IPS-11a (cell line): ENCODE measurements around the gene ADNP2.

ENCODE experiments used
- H3K4me3 ChIP-seq: one replicate; pipeline ENCODE4 v1.5.1; 2013; ENCODE audit warnings: low read depth, low read length, control low read depth

The ADNP2 gene

GRCh38 chr18:80106482-80107051 is 2.5 kb upstream of the ADNP2 start:
- H3K4me3 ChIP-seq = no peak overlapping the region

DNA sequence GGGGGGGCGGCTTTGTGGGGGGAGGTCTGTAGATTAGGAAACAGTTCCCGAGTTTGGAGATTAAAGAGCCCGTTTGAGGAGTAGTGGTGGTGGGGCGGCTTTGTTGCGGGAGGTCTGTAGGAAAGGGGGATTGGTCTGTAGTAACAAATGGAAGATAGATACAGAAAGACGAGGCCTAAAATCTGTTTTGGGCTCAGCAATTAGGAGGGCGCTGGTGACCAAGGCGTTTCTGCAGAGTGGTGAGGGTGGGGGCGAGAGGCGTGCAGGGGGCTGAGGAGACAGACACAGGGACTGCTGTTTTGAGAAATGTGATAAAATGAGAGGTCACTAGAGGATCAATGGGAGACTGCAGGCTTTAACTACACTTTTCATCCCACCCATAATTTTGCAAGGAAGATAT is 1.6 kb upstream of the ADNP2 start:
- H3K4me3 ChIP-seq = no peak overlapping the region

DNA sequence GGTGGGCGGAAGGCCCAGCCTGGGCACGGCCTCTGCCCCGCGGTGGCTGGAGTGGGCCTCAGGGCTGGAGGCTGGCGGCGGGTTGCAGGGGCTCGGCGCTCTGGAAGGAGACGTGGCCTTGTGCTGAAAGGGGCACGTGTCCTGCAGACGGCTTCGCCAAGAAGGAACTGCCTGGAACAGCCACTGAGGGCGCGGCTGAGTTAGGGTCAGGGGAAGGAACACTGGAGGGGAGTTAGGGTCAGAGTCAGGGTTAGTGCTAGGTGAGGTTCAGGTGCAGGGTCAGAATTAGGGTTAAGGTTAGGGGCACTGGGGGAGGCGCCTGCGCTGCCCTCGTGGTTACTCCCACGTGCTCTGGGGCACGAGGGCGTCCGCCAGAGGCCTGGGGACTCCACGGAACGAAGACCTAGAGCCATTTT is 933 bp upstream of the ADNP2 start:
- no peak overlapping the region for H3K4me3 ChIP-seq

DNA sequence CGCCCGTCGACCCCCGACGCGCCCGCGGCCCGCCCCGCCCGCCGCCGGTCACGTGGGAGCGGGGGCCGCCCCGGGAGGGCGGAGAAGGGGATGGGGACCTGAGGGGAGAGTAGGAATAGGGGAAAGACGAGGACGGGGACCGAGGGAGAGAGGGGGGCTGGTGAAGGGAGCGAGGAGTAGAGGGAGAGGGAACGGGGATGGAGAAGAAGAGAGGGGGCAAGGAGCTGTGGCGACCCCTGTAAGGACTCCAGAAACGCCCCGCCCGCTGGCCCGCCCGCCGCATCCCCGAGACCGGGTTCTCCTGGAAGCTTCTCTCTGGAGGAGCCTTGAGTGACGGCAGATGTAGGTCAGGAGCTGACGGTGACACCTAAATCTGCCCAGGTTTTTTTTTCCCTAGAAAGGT is 615 bp downstream of the ADNP2 start:
- peak overlapping the region; percentile 68 for H3K4me3 ChIP-seq

DNA sequence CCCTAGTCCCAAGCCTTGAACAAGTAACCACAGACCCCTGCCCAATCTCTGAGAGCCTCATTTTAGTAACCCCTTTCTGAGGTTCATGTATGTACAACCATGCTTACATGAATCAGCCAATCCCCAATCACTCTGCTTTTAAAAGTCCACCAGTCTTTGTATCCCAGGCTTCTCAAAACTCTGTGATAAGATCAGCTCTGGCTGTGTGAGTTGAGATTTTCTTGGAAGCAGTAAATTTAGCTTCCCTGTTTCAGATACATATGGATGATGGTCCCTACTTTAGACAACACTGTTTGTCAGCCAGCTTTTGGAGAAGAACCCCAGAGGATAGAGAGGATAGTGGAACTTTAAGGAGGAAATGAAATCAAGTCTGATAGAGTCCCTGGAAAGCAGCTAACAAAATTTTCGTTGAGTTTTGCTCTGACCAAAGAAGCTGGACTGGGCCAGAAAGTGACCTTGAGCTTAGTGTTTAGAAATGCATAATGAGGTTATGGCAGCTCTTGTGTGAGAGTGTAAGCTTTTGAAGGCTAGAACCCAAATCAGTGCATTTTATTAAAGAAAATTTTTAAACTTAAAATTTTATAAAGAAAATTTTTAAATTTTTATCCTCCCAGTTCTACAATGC is 3.7 kb downstream of the ADNP2 start:
- no peak overlapping the region for H3K4me3 ChIP-seq

- H3K4me3 ChIP-seq = no peak overlapping the region
Observed at GRCh38 chr18:80115035-80115434, 6.0 kb downstream of the ADNP2 start.

GRCh38 chr18:80119111-80119510 is 10.0 kb downstream of the ADNP2 start:
- H3K4me3 ChIP-seq = no peak overlapping the region

- no peak overlapping the region for H3K4me3 ChIP-seq
Observed at GRCh38 chr18:80120932-80121331, 11.9 kb downstream of the ADNP2 start.

DNA sequence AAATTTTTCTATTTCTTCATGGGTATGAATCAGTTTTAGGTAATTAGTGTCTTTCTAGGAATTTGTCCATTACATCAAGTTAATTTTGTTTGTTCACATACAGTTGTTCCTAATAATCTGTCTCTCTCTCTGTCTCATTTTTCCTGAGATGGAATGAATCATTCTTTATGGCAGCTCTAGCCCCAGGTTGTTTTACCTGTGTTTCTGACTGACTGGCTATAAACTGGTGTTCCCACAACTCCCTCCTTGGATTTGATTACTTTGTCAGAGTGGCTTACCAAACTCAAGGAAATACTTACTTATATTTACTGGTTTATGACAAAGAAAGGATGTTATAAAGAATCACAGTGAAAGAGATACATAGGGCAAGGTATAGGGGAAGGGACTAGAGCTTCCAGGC is 15.1 kb downstream of the ADNP2 start:
- H3K4me3 ChIP-seq = no peak overlapping the region

- H3K4me3 ChIP-seq = no peak overlapping the region
Observed at GRCh38 chr18:80126797-80127196, 17.7 kb downstream of the ADNP2 start.

GRCh38 chr18:80127635-80128034 is 18.6 kb downstream of the ADNP2 start:
- no peak overlapping the region for H3K4me3 ChIP-seq

DNA sequence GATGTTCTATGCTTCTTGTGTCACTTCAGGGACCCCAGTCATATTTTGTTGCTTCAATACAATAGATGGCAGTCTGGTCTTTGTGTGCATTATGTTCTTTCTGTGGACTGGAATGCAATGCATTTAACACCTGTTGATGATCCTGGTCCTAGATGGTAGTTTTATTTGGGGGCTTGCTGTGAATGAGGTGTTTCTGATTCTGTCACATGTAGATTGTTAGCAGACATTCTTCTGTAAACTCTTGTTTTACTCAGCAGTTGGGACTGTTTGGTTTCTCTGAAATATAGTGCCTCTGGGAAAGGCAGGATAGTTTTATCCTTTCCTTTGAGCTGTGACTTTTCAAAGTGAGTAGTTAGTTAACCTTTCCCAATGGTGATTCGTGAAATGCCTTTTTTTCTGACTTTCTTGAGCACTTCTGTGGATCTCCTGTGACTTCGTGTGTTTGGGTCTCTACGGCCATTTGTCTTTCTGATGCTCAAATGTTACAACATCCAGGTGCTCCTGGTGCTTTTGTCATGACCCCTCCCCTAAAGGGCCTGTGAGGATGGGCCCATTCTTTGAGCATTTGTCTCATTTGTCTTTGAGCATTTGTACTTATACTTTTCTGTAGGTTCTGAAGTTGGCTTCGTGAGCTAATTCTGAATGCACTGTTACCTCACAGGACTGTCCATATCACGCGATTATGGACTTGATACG is 20.8 kb downstream of the ADNP2 start:
- no peak overlapping the region for H3K4me3 ChIP-seq

- H3K4me3 ChIP-seq = no peak overlapping the region
Observed at GRCh38 chr18:80130555-80130954, 21.5 kb downstream of the ADNP2 start.

DNA sequence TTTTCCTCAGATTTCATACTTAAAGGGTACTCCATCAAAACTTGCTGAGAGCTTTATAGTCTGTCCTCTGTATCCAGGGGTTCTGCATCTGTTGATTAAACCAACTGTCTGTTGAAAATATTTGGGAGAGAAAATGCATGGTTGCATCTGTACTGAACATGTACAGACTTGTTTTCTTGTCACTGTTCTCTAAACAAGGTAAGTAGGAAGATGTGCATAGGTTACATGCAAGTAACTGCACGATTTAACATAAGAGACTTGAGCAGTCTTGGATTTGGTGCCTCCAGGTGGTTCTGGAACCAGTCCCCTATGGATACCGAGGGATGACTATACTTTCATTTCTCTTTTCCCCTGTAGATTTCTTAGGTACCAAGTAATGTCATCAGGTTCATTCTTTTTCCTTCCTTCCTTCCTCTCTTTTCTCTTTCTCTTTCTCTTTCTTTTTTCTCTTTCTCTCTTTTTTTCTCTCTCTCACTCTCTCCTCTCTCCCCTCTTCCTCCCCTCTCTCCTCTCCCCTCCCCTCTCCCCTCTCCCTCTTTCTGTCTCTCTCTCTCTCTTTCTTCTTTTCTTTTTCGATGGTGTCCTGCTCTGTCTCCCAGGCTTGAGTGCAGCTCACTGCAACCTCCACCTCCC is 23.2 kb downstream of the ADNP2 start:
- H3K4me3 ChIP-seq = no peak overlapping the region

- no peak overlapping the region for H3K4me3 ChIP-seq
Observed at GRCh38 chr18:80133124-80133523, 24.1 kb downstream of the ADNP2 start.

DNA sequence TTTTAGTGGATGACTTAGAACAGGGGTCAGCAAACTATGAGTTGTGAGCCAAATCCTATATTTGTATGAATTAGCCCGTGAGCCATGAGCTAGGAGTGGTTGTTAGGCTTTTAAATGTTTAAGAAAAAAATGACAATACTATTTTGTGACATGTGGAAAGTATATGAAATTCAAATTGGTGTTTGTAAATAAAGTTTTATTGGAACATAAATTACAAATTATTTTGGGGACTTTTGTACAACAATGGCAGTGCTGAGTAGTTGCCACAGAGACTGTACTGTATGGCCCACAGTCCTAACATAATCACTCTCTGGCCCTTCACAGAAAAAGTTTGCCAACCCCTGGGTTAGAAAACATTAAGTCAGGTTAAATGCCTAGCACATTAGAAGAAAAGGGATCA is 26.1 kb downstream of the ADNP2 start:
- no peak overlapping the region for H3K4me3 ChIP-seq

- no peak overlapping the region for H3K4me3 ChIP-seq
Observed at GRCh38 chr18:80136679-80137078, 27.6 kb downstream of the ADNP2 start.

DNA sequence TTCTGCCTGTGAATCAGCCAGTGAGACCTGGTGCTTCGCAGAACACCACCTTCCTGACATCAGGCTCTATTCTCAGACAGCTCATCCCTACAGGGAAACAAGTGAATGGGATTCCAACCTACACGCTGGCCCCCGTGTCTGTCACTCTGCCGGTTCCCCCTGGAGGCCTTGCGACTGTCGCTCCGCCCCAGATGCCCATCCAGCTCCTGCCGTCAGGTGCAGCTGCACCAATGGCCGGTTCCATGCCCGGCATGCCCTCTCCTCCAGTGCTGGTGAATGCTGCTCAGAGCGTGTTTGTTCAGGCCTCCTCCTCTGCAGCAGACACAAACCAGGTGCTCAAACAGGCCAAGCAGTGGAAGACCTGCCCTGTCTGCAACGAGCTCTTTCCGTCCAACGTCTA is 28.1 kb downstream of the ADNP2 start:
- H3K4me3 ChIP-seq = no peak overlapping the region

GRCh38 chr18:80137976-80138375 is 28.9 kb downstream of the ADNP2 start:
- no peak overlapping the region for H3K4me3 ChIP-seq

- H3K4me3 ChIP-seq = no peak overlapping the region
Observed at GRCh38 chr18:80140455-80140985, 31.5 kb downstream of the ADNP2 start.

DNA sequence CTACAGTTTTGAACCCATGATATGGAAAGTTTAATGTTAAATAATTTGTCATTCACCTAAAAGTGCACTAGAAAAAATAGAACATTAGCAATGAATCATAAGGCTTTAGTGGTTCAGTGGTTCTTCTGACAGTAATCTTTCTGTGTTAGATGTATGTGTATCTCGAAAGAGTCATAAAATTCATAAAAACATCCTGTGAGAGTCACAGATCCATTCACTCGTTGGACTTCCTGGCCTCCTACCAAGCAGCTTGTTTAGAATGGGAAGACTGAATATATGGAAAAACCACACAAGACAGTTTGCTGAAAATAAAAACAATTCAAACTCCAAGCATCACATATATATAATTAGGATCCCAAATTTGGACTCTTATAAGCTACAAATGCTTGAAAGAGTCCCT is 34.8 kb downstream of the ADNP2 start:
- H3K4me3 ChIP-seq = no peak overlapping the region
